Endothelial cell of umbilical vein (primary cell): ENCODE data around the gene SCNN1B.

Experiments used
- CTCF ChIP-seq, 2 donors: IDR thresholded peaks; 1 replicate in 1 of 2; 2 replicates in 1 of 2; pipeline ENCODE4 v1.5.1; 2011; ENCODE audit warnings: low read length in 2 of 2, mild to moderate bottlenecking in 2 of 2, moderate library complexity in 2 of 2, control low read depth in 1 of 2, inconsistent platforms in 1 of 2, low read depth in 1 of 2; ENCODE audit not compliant: insufficient read depth in 1 of 2; ENCODE audit errors: extremely low read depth in 1 of 2
- EZH2 ChIP-seq: IDR thresholded peaks from 2 replicates; pipeline ENCODE4 v1.6.1; 2012; ENCODE audit warnings: borderline replicate concordance, low read depth, mild to moderate bottlenecking, moderate library complexity, low read length, inconsistent platforms; ENCODE audit not compliant: severe bottlenecking
- JUN ChIP-seq: IDR thresholded peaks from 2 replicates; pipeline ENCODE4 v1.6.1; 2011; ENCODE audit warnings: borderline replicate concordance, low read depth; ENCODE audit not compliant: insufficient read length, insufficient read depth
- MAX ChIP-seq: IDR thresholded peaks from 2 replicates; pipeline ENCODE4 v1.6.1; 2011; ENCODE audit not compliant: insufficient read depth, insufficient read length
- MYC ChIP-seq: IDR thresholded peaks from one replicate; pipeline ENCODE4 v1.6.1; 2011; ENCODE audit warnings: mild to moderate bottlenecking, low read depth, low read length
- POLR2A ChIP-seq: IDR thresholded peaks from 2 replicates; pipeline ENCODE4 v1.6.1; 2012; ENCODE audit warnings: low read depth, mild to moderate bottlenecking, control low read depth, low read length
- POLR2AphosphoS5 ChIP-seq: IDR thresholded peaks from 2 replicates; pipeline ENCODE4 v1.6.1; 2012; ENCODE audit warnings: low read depth, mild to moderate bottlenecking, control low read depth, low read length, moderate library complexity; ENCODE audit not compliant: insufficient read depth

- TF ChIP-seq CTCF (IDR thresholded peaks at IDR 0.05; ENCODE audit: extremely low read depth in 1 of 2, insufficient read depth in 1 of 2, low read depth in 1 of 2, low read length in 2 of 2) (no peak), EZH2 (no peak), POLR2AphosphoS5 (no peak), POLR2A (no peak), MAX (no peak), MYC (no peak), JUN (no peak)
These were observed 106.2 kb downstream of the SCNN1B start for GRCh38 chr16:23408242-23408822.
